Breast epithelium (tissue), 4 donors: Measurements from ENCODE around the gene LRRFIP1. TPM values are rescaled to one million over a fixed set of nuclear protein-coding genes. Genes with fewer than 3 reads are reported as not detected.
A peak's percentile ranks its signal among the peaks of the same experiment; 100 is the strongest.
"Not testable (repeated sequence)": the region's sequence is repeated elsewhere in the genome, so short reads cannot be mapped to it uniquely, and the experiment has no call there.

Experiments
- DNase-seq, 2 donors: peaks; one replicate each; pipeline ENCODE4 v3.0.0-alpha.2; 2019; ENCODE audit warnings: low spot score in 2 of 2
- H3K27ac ChIP-seq, 2 donors: fragments of 200-600 bp; sonication (generic) in 1 of 2; one replicate each; pipeline ENCODE4 v1.5.1; 2016 to 2019; ENCODE audit warnings: mild to moderate bottlenecking in 1 of 2
- H3K27me3 ChIP-seq, 2 donors: fragments of 200-600 bp; sonication (generic) in 1 of 2; one replicate each; pipeline versions ENCODE4 v1.5.1 to v1.6.0; 2017 to 2019; ENCODE audit warnings: control low read depth in 1 of 2, mild to moderate bottlenecking in 1 of 2
- H3K36me3 ChIP-seq: fragments of 200-600 bp; one replicate; pipeline ENCODE4 v1.5.1; 2019
- H3K4me1 ChIP-seq, 2 donors: fragments of 200-600 bp; sonication (generic); one replicate each; pipeline ENCODE4 v1.5.1; 2016 to 2019; ENCODE audit warnings: control low read depth in 1 of 2
- H3K4me3 ChIP-seq, 3 donors: fragments of 200-600 bp; sonication (generic); 1 replicate in 2 of 3; 2 replicates in 1 of 3; pipeline ENCODE4 v1.5.1; 2016 to 2019; ENCODE audit warnings: mild to moderate bottlenecking in 3 of 3, moderate library complexity in 2 of 3
- H3K9me3 ChIP-seq, 2 donors: fragments of 200-600 bp; sonication (generic) in 1 of 2; one replicate each; pipeline ENCODE4 v1.5.1; 2016 to 2019; ENCODE audit warnings: control low read depth in 1 of 2
- CTCF ChIP-seq, 3 donors: fragments of 450-650 bp; IDR thresholded peaks; one replicate each; pipeline ENCODE4 v1.5.1; 2016 to 2017; ENCODE audit warnings: antibody characterized with exemption in 3 of 3, mild to moderate bottlenecking in 3 of 3, moderate library complexity in 3 of 3
- POLR2A ChIP-seq: fragments of 450-650 bp; IDR thresholded peaks from one replicate; pipeline ENCODE4 v1.6.1; 2016; ENCODE audit warnings: antibody characterized with exemption, mild to moderate bottlenecking, moderate library complexity
- POLR2AphosphoS5 ChIP-seq, 3 donors: sonication (generic); formaldehyde crosslinking; IDR thresholded peaks; one replicate each; pipeline ENCODE4 v1.6.1; 2017; ENCODE audit warnings: antibody characterized with exemption in 3 of 3
- intact Hi-C: fragments of 100-400 bp; cut with DNase I; formaldehyde crosslinking; loops from one replicate; pipeline ENCODE4 v1.15.1; 2023; ENCODE audit warnings: low total_unique reads
- total RNA-seq, 3 donors: library from RNA; depleted of rRNA; stranded (reverse); fragments of >200 nt; gene quantifications; one replicate each; pipeline ENCODE4 v1.1.0, GENCODE V29; 2016

Gene LRRFIP1
- total RNA-seq, 3 donors from 2014 or later = 82.6 to 136 (median 130) TPM

- no peaks in the 10 kb centered on the region for H3K36me3 ChIP-seq
- no peaks in the 10 kb centered on the region for H3K9me3 ChIP-seq
- H3K27ac ChIP-seq = peak overlapping the region; percentile 94 to 97
- no peak for DNase-seq
- intact Hi-C loops = no loop called here
- no peak for TF ChIP-seq CTCF (IDR thresholded peaks at IDR 0.05)
- TF ChIP-seq POLR2A = no peak
- TF ChIP-seq POLR2AphosphoS5 (IDR thresholded peaks at IDR 0.05) = no peak
- no peak overlapping the region for H3K4me3 ChIP-seq
- H3K4me1 ChIP-seq = peaks cover 0 to 6% of the 10 kb centered on the region in 2 donors
- H3K27me3 ChIP-seq = no peaks in the 10 kb centered on the region
Measured at GRCh38 chr2:237688081-237688480, 60.7 kb downstream of the LRRFIP1 start.

- H3K4me1 ChIP-seq, intact Hi-C loops: not testable (repeated sequence)
- peak overlapping the region; percentile 94 to 97 for H3K27ac ChIP-seq
Measured at GRCh38 chr2:237688541-237688940, 61.2 kb downstream of the LRRFIP1 start.

GRCh38 chr2:237689336-237690131 lies 62.1 kb downstream of the LRRFIP1 start:
- Histone ChIP-seq H3K9me3 (no peaks in the 10 kb centered on the region), H3K27me3 (no peaks in the 10 kb centered on the region), H3K4me1 (peaks cover 6% of the 10 kb centered on the region in 2 donors), H3K4me3 (peak overlapping the region in 1 of 3 donors; percentile 9), H3K27ac (peak overlapping the region; percentile 94), H3K36me3 (no peaks in the 10 kb centered on the region)
- intact Hi-C loops = no loop called here
- no peak for DNase-seq
- no peak for TF ChIP-seq POLR2A
- TF ChIP-seq POLR2AphosphoS5 (IDR thresholded peaks at IDR 0.05) = no peak
- TF ChIP-seq CTCF (IDR thresholded peaks at IDR 0.05) = no peak

More at GRCh38 chr2:237688541-237688940, 61.2 kb downstream of the LRRFIP1 start:
- H3K4me3 ChIP-seq, H3K9me3 ChIP-seq, DNase-seq, H3K27me3 ChIP-seq, H3K36me3 ChIP-seq: not testable (repeated sequence)

- Histone ChIP-seq H3K27ac (peak overlapping the region; percentile 94), H3K9me3 (no peaks in the 10 kb centered on the region), H3K27me3 (no peaks in the 10 kb centered on the region), H3K4me1 (peaks cover 9% of the 10 kb centered on the region in 2 donors), H3K36me3 (no peaks in the 10 kb centered on the region), H3K4me3 (peak overlapping the region; percentile 82 to 98 (median 87))
- intact Hi-C loops = no loop called here
- DNase-seq = no peak
- no peak for TF ChIP-seq CTCF (IDR thresholded peaks at IDR 0.05)
- TF ChIP-seq POLR2AphosphoS5 (IDR thresholded peaks at IDR 0.05) = peak in 2 of 3 donors; percentile 30 to 44
- no peak for TF ChIP-seq POLR2A
Measured at GRCh38 chr2:237691029-237691907, 63.9 kb downstream of the LRRFIP1 start.

GRCh38 chr2:237691908-237692600 lies 64.7 kb downstream of the LRRFIP1 start:
- H3K27me3 ChIP-seq = no peaks in the 10 kb centered on the region
- H3K27ac ChIP-seq = peak overlapping the region; percentile 94
- intact Hi-C loops = no loop called here
- H3K4me1 ChIP-seq = peaks cover 9% of the 10 kb centered on the region in 2 donors
- DNase-seq = peak; percentile 92 to 97
- peak overlapping the region; percentile 82 to 98 (median 87) for H3K4me3 ChIP-seq
- H3K9me3 ChIP-seq = no peaks in the 10 kb centered on the region
- TF ChIP-seq POLR2AphosphoS5 (IDR thresholded peaks at IDR 0.05) (peak in 2 of 3 donors; percentile 18 to 24), CTCF (IDR thresholded peaks at IDR 0.05) (peak in 1 of 3 donors; percentile 9), POLR2A (no peak)
- no peaks in the 10 kb centered on the region for H3K36me3 ChIP-seq
